ENCODE results near the gene LINS1.

LINS1 gene

GRCh38 chr15:100528833-100529428 is 73.1 kb downstream of the LINS1 start, which contains the start of gene CERS3:
TSS of gene CERS3 (minus strand) at chr15:100528950. CDS start at chr15:100501849, 27,101 bp downstream.
- no peak within 1 kb of the TSS for H3K4me3 ChIP-seq (ENCODE audit: low read depth, low read length)
- DNase-seq (ENCODE audit: low read depth): no peak
- in situ Hi-C loops (cut with HindIII; ENCODE audit: low sequenced_read_pairs): no loop called here
- TF ChIP-seq, protein P1, sequence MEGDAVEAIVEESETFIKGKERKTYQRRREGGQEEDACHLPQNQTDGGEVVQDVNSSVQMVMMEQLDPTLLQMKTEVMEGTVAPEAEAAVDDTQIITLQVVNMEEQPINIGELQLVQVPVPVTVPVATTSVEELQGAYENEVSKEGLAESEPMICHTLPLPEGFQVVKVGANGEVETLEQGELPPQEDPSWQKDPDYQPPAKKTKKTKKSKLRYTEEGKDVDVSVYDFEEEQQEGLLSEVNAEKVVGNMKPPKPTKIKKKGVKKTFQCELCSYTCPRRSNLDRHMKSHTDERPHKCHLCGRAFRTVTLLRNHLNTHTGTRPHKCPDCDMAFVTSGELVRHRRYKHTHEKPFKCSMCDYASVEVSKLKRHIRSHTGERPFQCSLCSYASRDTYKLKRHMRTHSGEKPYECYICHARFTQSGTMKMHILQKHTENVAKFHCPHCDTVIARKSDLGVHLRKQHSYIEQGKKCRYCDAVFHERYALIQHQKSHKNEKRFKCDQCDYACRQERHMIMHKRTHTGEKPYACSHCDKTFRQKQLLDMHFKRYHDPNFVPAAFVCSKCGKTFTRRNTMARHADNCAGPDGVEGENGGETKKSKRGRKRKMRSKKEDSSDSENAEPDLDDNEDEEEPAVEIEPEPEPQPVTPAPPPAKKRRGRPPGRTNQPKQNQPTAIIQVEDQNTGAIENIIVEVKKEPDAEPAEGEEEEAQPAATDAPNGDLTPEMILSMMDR (IDR thresholded peaks at IDR 0.05; ENCODE audit: low read depth, low read length, missing control alignments): no peak

- H3K4me3 ChIP-seq (ENCODE audit: low read depth, low read length): no peak overlapping the region
- in situ Hi-C loops (cut with HindIII; ENCODE audit: low sequenced_read_pairs): no loop called here
- DNase-seq (ENCODE audit: low read depth): no peak
- TF ChIP-seq, protein P1 (IDR thresholded peaks at IDR 0.05; ENCODE audit: low read depth, low read length, missing control alignments): no peak
These were observed 75.9 kb downstream of the LINS1 start for GRCh38 chr15:100526027-100526481.

- H3K4me3 ChIP-seq (ENCODE audit: low read depth, low read length): no peak overlapping the region
- TF ChIP-seq, protein P1 (IDR thresholded peaks at IDR 0.05; ENCODE audit: low read depth, low read length, missing control alignments): no peak
- in situ Hi-C loops (cut with HindIII; ENCODE audit: low sequenced_read_pairs): no loop called here
- DNase-seq (ENCODE audit: low read depth): no peak
These were observed 76.5 kb downstream of the LINS1 start for GRCh38 chr15:100525436-100525835.

DNA sequence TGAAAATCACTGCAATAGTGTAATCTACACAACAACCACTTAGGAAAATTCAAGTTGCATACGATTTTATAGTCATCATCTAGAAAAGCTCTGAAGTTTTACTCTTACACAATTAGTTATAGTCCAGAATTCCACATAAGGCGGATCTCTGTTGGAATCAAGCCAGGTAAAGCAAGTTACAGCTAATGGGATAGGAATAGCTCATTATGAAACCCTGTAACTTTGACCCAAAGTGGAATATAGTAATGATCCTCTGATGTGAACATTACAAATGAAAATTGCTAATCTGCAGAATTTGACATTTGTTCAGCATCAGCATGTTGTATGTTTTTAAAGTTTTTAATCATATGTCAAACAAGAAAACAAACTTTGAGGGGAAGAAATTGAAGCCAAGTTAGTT is 77.7 kb downstream of the LINS1 start:
- TF ChIP-seq, protein P1 (IDR thresholded peaks at IDR 0.05; ENCODE audit: low read depth, low read length, missing control alignments): no peak
- in situ Hi-C loops (cut with HindIII; ENCODE audit: low sequenced_read_pairs): no loop called here
- no peak overlapping the region for H3K4me3 ChIP-seq (ENCODE audit: low read depth, low read length)
- no peak for DNase-seq (ENCODE audit: low read depth)

- in situ Hi-C loops (cut with HindIII; ENCODE audit: low sequenced_read_pairs): no loop called here
- TF ChIP-seq, protein P1 (IDR thresholded peaks at IDR 0.05; ENCODE audit: low read depth, low read length, missing control alignments): no peak
- no peak for DNase-seq (ENCODE audit: low read depth)
- H3K4me3 ChIP-seq (ENCODE audit: low read depth, low read length): no peak overlapping the region
These were observed 80.1 kb downstream of the LINS1 start for GRCh38 chr15:100521907-100522306.

DNA sequence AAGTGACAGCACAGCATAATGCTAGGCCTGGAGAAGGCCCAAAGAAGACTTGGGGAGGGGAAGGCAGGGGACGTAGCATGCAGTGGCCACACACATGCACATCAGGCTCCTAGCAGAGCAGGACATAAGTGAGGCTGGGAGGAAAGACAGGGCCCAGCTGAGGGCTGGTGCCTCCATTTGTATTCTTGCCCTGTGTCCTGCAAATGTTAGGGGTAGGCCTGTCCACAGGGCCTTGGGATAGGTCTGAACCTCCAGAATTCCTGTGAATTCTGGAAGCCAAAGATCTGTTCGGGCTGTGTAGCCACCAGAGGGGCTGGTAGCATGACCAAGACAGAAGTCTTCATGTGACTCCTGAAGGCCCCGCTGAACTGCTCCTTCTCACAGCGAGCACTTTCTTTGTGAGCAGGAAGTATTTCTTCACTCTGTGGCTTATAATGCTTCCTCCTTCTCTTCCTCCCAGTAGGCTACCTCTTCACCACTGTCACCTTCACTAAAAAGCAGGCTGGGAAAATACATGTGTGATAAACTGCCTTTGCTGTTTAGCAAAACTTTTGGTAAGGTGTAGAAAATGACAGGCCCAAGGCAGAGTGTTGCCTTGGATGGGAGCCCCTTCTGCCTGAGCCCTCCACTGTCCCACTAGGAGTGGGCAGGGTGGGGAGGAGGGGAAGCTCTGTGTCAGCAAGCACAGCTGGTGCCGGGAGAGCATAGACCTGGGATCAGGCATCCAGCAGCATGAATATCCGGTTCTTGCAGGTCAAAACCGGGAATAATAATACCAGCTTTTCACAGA is 81.7 kb downstream of the LINS1 start:
- TF ChIP-seq, protein P1 (IDR thresholded peaks at IDR 0.05; ENCODE audit: low read depth, low read length, missing control alignments): no peak
- in situ Hi-C loops (cut with HindIII; ENCODE audit: low sequenced_read_pairs): no loop called here
- no peak for DNase-seq (ENCODE audit: low read depth)
- no peak overlapping the region for H3K4me3 ChIP-seq (ENCODE audit: low read depth, low read length)

All from astrocyte of the cerebellum (primary cell).